Esophagus muscularis mucosa (tissue), 3 donors: ENCODE measurements around the gene NTRK1.

Experiments used
- CTCF ChIP-seq, 3 experiments: fragments of 200-600 bp in 2 of 3; fragments of 450-650 bp in 1 of 3; sonication (generic) in 2 of 3; IDR thresholded peaks; one replicate each; pipeline ENCODE4 v1.5.1; 2017 to 2019; ENCODE audit warnings: antibody characterized with exemption in 3 of 3, mild to moderate bottlenecking in 2 of 3, moderate library complexity in 1 of 3
- POLR2A ChIP-seq: fragments of 450-650 bp; IDR thresholded peaks from one replicate; pipeline ENCODE4 v1.6.1; 2017; ENCODE audit warnings: antibody characterized with exemption, moderate library complexity, mild to moderate bottlenecking, low read depth

GRCh38 chr1:156914440-156914856 is 53.8 kb downstream of the NTRK1 start:
- TF ChIP-seq CTCF (IDR thresholded peaks at IDR 0.05) (no peak), POLR2A (no peak)
